ENCODE data around the gene TCF12. TPM values are rescaled to one million over a fixed set of nuclear protein-coding genes. Genes with fewer than 3 reads are reported as not detected.

TCF12 gene
- total RNA-seq, 1 experiment from 2014 or later, result 98.7 TPM

DNA sequence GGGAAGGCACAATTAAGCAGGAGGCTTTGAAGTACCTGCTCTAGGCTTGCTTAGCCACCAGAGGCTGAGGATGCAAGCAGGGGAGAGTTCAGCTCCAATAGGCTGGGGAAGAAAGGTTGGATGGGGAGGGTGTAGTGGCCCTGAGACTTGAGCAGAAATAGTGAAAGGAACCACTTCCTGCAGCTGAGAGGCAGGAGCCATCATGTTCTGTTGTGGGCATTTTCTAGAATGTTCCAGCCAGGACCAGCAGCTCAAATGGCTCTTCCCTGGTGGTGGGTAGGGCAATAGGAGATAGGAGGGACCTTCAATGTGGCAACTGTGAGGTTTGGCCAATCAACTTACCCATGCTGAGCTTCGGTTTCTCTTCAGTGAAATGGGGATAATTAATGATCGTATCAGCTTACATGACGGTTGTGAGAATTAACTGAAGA, 378.7 kb downstream of the TCF12 start:
- DNase-seq (ENCODE audit: low spot score), result no peak

DNA sequence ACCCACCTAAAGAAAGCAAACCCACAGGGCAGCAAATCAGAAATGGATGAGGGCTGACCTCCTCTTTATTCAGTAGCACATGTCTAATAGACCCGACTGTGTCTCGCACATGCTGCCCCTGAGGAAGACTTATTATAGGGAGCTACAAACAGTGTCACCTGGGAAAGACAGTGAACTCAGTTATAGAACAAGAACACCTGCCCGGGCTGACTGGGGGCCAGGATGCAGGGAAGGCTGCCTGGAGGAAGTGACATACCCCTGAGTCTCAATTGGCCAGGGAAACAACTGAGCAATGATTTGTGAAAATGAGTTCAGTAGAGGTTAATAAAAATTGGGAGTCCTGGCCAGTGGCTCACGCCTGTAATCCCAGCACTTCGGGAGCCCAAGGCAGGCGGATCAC, 379.2 kb downstream of the TCF12 start:
- DNase-seq (ENCODE audit: low spot score), result no peak

DNA sequence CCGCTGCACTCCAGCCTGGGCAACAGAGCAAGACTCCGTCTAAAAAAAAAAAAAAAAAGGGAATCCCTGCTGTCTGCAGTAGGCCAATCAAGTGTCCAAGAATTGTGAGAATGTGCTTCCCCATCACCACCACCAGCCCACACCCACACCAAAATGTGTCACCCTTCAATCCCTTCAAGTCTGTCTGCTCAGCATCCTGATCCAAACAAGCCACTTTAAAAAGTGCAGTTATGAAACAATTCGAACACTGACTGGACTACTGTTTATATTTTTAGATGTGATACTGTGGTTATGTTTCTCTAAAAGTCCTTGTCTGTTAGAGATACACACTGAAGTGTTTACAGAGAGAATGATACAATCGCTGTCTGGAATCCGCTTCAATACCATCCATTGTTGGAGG, 379.8 kb downstream of the TCF12 start:
- DNase-seq (ENCODE audit: low spot score), result no peak

DNA sequence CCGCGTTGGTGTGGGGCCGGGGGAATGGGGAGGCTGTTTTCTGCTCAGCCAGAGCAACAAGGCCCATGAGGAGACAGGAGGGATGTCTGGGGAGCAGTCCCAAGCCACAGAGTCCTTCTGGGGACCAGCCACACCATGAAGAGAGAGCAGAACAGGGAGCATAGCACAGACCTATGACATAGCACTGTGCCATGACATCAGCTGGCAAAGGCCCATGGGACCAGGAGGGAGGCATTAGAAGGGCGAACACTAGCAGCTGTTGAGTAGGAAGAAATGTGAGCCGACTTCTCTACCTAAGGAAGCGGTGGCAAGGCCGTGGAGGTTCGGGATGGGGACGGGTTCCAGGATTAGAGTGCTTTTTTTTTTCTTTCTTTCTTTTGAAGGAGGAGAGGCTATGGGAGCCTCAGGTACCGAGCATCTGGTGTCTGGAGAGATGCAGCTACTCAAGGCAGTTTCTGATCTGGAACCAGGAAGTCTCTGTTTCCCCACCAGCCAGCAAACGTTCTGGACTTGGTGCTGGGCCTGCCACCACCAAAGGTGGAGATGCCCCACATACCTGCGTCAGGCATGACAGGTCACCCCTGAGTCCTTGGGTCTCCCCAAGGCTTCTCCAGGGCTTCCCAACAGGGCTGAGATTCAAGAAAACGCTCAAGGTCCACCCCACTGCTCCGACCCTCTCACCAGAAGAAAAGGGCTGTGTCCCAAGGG, 380.6 kb downstream of the TCF12 start:
- no peak for DNase-seq (ENCODE audit: low spot score)

- no peak for DNase-seq (ENCODE audit: low spot score)
Measured at GRCh38 chr15:57301307-57301706, 382.9 kb downstream of the TCF12 start.

DNA sequence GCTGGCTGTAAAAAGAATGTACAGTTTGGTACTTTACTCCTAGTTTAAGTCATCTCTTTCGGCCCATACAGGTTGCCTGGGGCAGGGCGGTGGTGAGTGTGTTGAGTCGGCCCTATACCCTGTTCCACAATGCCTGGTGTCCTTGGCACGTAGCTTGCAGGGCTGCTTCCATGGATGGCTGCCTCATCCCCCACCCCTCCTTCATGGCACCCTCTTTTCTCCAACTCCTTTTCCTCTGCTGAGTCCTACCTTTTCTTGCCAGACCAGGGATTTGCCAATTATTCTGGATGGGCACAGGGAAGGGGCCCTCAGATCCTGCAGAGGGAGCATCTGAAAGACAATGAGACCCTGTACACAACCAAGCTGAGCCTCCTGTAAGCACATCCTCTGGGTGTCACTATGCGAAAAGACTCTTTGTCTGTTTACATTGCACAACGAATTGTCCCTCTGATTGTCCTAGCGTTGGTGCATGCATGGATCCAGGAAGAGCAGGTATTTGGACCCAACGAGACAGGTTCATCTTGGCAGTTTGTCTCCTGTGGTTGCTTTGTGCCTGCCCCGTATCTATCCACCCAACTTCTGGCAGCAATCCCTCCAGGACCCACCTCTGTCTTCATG, 384.3 kb downstream of the TCF12 start:
- DNase-seq (ENCODE audit: low spot score), result no peak

DNA sequence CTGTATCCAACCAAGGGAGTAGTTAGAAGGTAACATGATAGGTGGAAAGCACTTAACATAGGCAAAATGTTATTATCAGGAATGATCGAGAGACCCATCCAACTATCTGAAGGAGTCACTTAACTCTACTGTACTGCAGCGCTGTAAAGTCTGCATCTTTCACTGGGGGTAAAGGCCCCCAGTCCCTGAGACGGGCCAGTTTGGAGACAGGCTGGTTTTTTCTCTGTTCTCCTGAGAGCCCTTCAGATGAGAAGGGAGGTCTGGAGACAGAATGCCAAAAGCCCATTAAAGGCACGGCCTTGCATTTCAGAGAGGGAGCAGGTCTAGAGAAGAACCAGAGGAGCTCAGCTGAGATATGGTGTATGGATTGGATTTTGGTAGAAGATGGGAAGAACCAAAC, 386.6 kb downstream of the TCF12 start:
- no peak for DNase-seq (ENCODE audit: low spot score)

- peak; percentile 26 for DNase-seq (ENCODE audit: low spot score)
Measured at GRCh38 chr15:57306161-57306943, 387.9 kb downstream of the TCF12 start.

- no peak for DNase-seq (ENCODE audit: low spot score)
Measured at GRCh38 chr15:57306944-57307411, 388.5 kb downstream of the TCF12 start.

GRCh38 chr15:57307527-57308169, 389.2 kb downstream of the TCF12 start:
- no peak for DNase-seq (ENCODE audit: low spot score)

DNA sequence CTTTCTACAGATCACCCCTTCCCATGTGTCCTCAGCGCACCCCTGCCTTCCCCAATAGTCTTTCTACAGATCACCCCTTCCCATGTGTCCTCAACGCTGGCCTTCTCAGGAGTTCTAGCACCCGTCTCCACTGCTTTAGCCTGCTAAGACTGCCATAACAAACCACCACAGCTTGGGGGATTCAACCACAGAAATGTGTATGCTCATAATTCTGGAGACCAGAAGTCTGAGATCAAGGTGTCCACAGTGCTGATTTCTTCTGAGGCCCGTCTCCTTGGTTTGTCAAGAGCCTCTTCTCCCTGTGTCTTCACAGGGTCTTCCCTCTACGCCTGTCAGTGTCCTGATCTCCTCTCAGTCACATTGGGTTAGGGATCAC, 389.7 kb downstream of the TCF12 start:
- DNase-seq (ENCODE audit: low spot score), result no peak

DNA sequence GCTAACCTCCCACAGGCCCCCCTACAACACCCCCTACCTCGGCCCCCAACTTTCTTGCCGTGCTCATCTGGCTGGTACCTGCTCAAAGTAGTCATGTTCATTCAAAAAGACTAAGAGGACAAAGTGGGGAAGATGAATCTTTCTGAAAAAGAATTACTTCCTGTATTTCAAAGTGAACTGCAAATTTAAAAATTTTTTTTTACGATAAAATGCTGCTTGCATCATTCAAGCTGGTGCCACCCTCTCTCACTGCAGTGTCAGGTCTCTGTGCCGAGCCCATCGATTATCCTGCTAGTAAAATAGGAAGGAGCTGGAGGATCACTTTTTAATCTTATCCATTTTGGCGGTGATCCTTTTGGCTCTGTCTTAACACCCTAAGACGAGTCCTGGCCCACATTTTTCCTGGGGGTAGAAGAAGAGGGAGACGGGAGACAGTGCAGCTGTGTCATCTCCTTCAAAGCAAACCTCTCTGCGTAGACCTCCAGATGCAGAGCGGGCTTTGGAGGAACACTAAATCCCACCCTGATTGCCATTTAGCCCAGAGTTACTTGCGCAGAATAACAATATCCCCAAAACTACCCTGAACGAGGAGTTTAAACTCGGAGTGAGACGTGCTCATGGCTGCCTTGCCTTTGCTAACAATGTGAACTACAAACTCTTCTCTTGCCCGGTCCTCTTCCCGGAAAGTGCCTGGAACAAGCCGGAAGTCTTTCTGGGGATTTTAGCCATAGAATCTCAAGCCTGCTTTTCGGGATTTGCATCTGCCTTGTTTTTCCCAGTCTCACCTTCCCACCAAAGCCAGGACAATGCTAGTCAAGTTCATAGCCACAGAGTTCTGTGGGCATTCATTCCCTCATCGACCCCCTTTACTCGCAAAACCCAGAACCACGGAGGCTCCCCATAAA, 391.7 kb downstream of the TCF12 start:
- DNase-seq (ENCODE audit: low spot score), result no peak

GRCh38 chr15:57310876-57311275, 392.4 kb downstream of the TCF12 start:
- no peak for DNase-seq (ENCODE audit: low spot score)

DNA sequence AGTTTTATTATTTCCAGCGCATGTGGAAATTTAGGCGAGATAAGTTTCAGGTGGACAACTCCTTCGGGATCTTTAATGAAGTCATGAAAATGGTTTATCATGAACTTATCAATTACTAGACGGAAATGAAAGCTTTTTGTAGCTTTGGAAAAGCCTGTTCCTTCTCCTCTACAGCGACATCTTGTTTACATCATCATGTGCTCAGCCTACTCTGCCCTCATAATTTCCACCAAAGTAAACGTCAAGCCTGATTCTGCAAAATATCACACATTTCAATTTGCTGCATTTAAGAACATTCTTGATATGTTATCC, 393.5 kb downstream of the TCF12 start:
- no peak for DNase-seq (ENCODE audit: low spot score)

GRCh38 chr15:57312318-57313133, 394.1 kb downstream of the TCF12 start:
- no peak for DNase-seq (ENCODE audit: low spot score)

DNA sequence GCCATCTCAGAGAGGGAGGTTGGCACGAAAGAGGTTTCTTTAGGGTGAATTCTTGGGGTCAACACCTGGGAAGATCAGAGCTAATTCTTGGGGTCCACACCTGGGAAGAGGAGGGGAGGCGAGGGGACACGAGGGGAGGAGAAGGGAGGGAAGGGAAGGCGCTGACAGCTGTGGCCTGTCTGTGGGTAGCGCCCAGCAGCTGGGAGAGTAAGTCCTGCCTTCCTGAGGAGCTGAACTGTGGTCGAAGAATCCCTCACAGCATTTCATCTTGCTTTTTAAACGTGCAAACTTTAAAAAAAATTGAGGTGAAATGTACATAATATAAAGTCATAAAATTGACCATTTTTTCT, 394.7 kb downstream of the TCF12 start:
- DNase-seq (ENCODE audit: low spot score), result no peak

- no peak for DNase-seq (ENCODE audit: low spot score)
Measured at GRCh38 chr15:57314221-57314620, 395.8 kb downstream of the TCF12 start.

DNA sequence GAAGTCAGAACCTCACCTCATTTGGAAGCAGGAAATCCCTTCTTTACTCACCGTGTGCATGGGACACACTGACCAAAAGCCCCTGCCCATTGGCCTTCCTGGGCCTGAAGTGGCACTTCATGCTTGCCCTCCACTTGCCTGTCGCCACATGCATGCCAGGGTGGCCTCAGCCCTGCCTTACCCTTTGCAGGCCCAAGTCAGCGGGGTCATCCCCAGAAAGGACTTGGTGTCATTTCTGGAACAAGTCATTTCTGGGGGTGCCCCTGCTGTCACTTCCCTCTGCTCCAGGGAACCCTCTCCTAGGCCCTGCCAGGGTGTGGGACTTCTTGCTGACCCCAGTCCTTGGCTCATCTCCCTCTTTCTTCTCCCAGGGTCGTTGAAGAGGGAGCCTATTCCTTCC, 398.0 kb downstream of the TCF12 start:
- no peak for DNase-seq (ENCODE audit: low spot score)

DNA sequence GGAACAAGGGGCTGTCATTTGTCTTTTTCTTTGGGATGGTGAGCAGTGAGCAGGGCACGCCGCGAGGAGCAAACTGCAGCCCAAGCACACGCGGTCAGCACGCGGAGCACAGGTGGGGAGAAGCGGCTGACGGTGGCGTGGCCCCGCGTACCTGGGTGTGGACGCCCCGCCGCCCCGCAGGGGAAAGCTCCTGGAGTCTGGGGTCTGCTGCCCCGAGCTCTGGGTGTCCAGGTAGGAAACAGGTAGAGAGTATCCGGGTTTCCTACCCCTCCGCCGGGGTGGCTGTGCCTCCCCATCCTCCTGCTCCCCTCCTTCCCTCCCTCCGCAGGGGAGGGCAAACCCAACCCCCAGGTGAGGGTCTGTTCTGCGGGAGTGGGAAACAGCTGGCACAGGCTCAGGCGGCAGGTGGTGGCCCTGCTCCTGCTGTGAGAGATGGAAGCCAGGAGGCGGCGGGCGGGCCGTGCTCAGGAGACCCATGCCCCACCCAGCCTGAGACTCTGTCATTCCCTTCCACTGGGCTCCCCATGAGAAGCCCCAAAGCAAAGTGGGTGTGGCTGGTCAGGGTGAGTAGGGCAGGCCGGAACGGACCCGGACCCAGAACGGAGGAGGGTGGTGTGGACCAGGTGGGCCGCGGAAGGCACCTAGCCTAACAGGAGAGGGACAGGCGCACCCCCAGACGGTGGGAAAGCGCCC, 400.9 kb downstream of the TCF12 start:
- DNase-seq (ENCODE audit: low spot score), result no peak

GRCh38 chr15:57319919-57320560, 401.6 kb downstream of the TCF12 start:
- no peak for DNase-seq (ENCODE audit: low spot score)

Data from H4 (cell line).